Progenitor cell of endocrine pancreas (in vitro differentiated cells): ENCODE measurements around the gene GUCD1. TPM values are rescaled to one million over a fixed set of nuclear protein-coding genes. Genes with fewer than 3 reads are reported as not detected.

ENCODE experiments used
- DNase-seq: peaks from one replicate; pipeline ENCODE4 v3.0.0; 2021; ENCODE audit warnings: low spot score; ENCODE audit not compliant: unreplicated experiment
- H3K27ac Mint-ChIP-seq: 2 replicates; pipeline ENCODE4 v1.8.0; 2021; ENCODE audit warnings: mild to moderate bottlenecking, moderate library complexity, mixed read lengths
- H3K27me3 Mint-ChIP-seq: 2 replicates; pipeline ENCODE4 v1.8.0; 2021; ENCODE audit warnings: mixed read lengths
- H3K36me3 Mint-ChIP-seq: 2 replicates; pipeline ENCODE4 v1.8.0; 2022; ENCODE audit warnings: mixed read lengths; ENCODE audit not compliant: insufficient read depth
- H3K4me1 Mint-ChIP-seq: 2 replicates; pipeline ENCODE4 v1.8.0; 2021; ENCODE audit warnings: low read depth, mixed read lengths
- H3K4me3 Mint-ChIP-seq: 2 replicates; pipeline ENCODE4 v1.8.0; 2021; ENCODE audit warnings: low read depth, mild to moderate bottlenecking, moderate library complexity, mixed read lengths
- H3K9me3 Mint-ChIP-seq: 2 replicates; pipeline ENCODE4 v1.8.0; 2021; ENCODE audit warnings: low read depth, mixed read lengths
- CTCF ChIP-seq: fragments of 200-600 bp; sonication (generic); IDR thresholded peaks from one replicate; pipeline ENCODE4 v1.5.0; 2021; ENCODE audit warnings: antibody characterized with exemption, mild to moderate bottlenecking; ENCODE audit not compliant: unreplicated experiment
- total RNA-seq: library from RNA; stranded (reverse); gene quantifications from 2 replicates; pipeline ENCODE4 v1.2.1, GENCODE V29; 2021

The GUCD1 gene
- total RNA-seq, 1 donor from 2014 or later: 67.5 TPM

- Mint-ChIP-seq H3K36me3 (no peaks in the 10 kb centered on the region), H3K27ac (no peak overlapping the region), H3K27me3 (peaks cover 30% of the 10 kb centered on the region), H3K9me3 (no peaks in the 10 kb centered on the region), H3K4me3 (no peak overlapping the region), H3K4me1 (peaks cover 39% of the 10 kb centered on the region)
- DNase-seq: no peak
- no peak for TF ChIP-seq CTCF
These were observed 51.0 kb downstream of the GUCD1 start for GRCh38 chr22:24503843-24504338.

- Mint-ChIP-seq H3K4me1 (peaks cover 38% of the 10 kb centered on the region), H3K4me3 (no peak overlapping the region), H3K9me3 (no peaks in the 10 kb centered on the region), H3K36me3 (no peaks in the 10 kb centered on the region), H3K27ac (no peak overlapping the region), H3K27me3 (peaks cover 34% of the 10 kb centered on the region)
- TF ChIP-seq CTCF: peak; percentile 58
- no peak for DNase-seq
These were observed 51.6 kb downstream of the GUCD1 start for GRCh38 chr22:24503137-24503842.

GRCh38 chr22:24502541-24502940 is 52.4 kb downstream of the GUCD1 start:
- H3K4me1 Mint-ChIP-seq: peaks cover 38% of the 10 kb centered on the region
- H3K27ac Mint-ChIP-seq: no peak overlapping the region
- H3K9me3 Mint-ChIP-seq: no peaks in the 10 kb centered on the region
- no peak for DNase-seq
- no peak overlapping the region for H3K4me3 Mint-ChIP-seq
- H3K36me3 Mint-ChIP-seq: no peaks in the 10 kb centered on the region
- H3K27me3 Mint-ChIP-seq: peaks cover 41% of the 10 kb centered on the region
- TF ChIP-seq CTCF: no peak

GRCh38 chr22:24502034-24502433 is 52.9 kb downstream of the GUCD1 start:
- no peak for TF ChIP-seq CTCF
- no peaks in the 10 kb centered on the region for H3K36me3 Mint-ChIP-seq
- no peak overlapping the region for H3K4me3 Mint-ChIP-seq
- H3K27me3 Mint-ChIP-seq: peaks cover 46% of the 10 kb centered on the region
- no peaks in the 10 kb centered on the region for H3K9me3 Mint-ChIP-seq
- H3K27ac Mint-ChIP-seq: no peak overlapping the region
- no peak for DNase-seq
- H3K4me1 Mint-ChIP-seq: peaks cover 34% of the 10 kb centered on the region

GRCh38 chr22:24501301-24502005 is 53.5 kb downstream of the GUCD1 start:
- no peaks in the 10 kb centered on the region for H3K36me3 Mint-ChIP-seq
- no peaks in the 10 kb centered on the region for H3K9me3 Mint-ChIP-seq
- H3K27ac Mint-ChIP-seq: no peak overlapping the region
- peaks cover 33% of the 10 kb centered on the region for H3K4me1 Mint-ChIP-seq
- DNase-seq: no peak
- H3K27me3 Mint-ChIP-seq: peaks cover 52% of the 10 kb centered on the region
- no peak for TF ChIP-seq CTCF
- no peak overlapping the region for H3K4me3 Mint-ChIP-seq
